CMK (cell line): ENCODE data around the gene PCA3.
"Not testable (repeated sequence)": the region's sequence is repeated elsewhere in the genome, so short reads cannot be mapped to it uniquely, and the experiment has no call there.

Source experiments
- DNase-seq: peaks from one replicate; pipeline ENCODE4 v3.0.0-alpha.2; 2010; ENCODE audit warnings: low read depth

PCA3 gene

GRCh38 chr9:76764138-76764537 is at the start of gene PCA3:
Gene PCA3 (plus strand): TSS chr9:76764438.
- DNase-seq: no peak

GRCh38 chr9:76716085-76716672 is 48.1 kb upstream of the PCA3 start:
- DNase-seq: no peak

GRCh38 chr9:76717176-76717575 is 47.1 kb upstream of the PCA3 start:
- DNase-seq: no peak

DNA sequence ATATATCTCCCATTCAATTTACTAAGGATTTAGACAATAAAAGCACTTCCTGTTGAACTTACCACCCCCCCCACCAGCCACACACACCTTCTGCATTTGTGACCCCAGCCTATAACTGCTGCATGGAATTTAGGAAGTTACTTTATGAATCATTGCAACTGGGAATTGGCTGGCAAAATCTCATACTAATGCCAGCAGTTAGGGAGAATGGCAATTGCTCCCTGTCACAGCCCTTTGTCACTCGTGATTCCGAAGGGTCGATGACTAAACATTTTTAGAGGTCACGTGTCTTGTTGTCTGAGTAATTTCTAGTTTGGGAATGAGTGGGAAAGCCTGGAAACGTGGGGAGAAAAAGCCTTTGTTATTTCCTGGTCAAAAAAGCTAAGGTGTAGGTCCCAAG is 46.6 kb upstream of the PCA3 start:
- no peak for DNase-seq

DNA sequence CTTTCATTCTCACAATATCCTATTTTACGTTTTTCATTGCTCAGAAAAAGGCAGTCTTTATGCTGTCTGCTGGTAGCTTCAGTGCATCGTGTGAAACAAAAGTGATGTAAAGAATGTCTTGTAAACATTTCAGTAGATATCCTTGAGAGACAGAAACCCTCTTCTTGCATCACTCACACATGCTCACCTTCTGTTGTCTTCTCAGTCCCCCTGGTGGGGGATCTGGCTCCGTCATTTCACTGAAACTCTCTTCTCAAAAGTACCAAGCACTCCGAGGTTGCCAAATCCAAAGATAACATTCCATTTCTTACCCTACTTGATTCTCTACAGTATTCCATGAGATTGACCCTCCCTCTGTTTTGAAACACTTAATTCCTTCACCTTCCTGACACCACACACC is 46.1 kb upstream of the PCA3 start:
- no peak for DNase-seq

DNA sequence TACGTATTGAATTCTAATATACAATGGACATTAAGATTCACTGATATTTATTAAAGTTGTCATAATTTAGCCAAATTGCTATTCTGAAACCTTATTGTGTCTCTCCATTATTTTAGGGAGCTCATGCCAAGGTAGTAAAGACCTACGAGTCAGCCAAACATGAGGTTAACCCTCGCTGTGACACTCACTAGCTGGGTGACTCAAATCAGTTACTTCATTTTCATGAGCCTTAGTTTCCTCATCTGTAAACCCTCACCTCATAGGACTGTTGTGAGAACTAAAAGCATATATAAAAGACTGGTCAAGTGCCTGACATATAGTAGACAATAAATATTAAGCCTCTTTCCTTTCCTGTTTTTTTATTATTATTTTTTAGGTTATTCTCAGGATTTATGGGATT is 44.0 kb upstream of the PCA3 start:
- DNase-seq: no peak

DNA sequence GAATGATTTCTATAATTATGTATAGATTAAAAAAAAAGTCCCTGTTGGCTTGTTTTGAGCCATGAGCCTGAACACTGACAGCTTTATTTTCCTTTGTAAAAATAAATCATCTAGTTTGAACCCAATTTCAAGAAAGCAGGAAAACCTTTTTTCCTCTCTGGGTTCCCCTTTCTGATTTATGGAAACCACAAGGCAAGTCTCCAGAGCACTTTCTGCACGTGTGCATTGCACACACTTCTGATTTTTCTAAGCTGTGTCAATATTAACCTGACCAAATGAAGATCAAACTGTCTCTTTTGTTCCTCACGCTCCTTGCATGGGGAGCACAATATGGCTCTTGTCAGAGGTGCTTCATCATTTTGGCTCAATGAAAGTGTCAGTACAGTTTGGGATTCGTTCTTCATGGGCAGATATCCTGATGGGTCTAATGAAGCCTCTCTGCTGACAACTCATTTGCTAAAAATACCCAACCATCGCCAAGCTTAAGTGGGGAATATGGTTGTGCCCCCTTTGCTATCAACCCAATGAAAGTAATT is 39.2 kb upstream of the PCA3 start:
- DNase-seq: no peak

DNA sequence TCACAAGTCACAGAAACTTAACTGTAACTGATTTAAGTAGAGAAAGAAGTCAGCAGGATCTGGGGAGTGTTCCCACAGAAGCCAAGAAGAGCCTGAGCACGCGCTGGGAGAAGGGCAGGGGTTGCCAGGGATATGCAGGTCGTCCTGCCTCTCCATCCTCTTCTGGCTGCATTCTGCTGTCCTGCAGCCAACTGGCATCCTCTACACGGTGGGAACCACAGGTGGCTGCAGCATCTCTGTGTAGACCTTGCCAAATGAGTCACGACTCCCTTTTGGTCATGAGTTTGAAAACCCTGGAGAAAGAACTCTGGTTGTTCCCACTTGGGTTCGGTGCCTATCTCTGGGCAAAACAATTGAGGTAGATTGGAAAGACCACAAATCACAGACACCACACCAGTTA is 38.4 kb upstream of the PCA3 start:
- no peak for DNase-seq

DNA sequence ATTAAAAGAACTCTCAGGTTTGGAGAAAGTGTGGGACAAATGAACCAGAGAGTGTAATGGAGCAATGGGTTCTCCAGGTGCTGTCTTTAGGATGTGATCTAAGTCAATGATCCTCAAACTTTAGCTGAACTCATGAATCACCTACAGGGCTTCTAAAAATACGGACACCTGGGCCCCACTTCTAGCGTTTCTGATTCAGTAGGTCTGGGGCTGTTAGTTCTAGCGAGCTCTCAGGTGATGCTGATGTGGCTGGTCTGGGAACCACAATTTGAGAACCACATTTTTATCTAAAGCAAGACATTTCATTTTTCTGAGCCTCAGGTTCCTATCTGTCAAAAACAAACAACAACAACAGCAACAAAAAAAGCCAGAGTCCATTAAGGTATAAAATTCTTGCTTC is 35.1 kb upstream of the PCA3 start:
- no peak for DNase-seq

- DNase-seq: no peak
Measured at GRCh38 chr9:76729980-76730737, 34.1 kb upstream of the PCA3 start.

DNA sequence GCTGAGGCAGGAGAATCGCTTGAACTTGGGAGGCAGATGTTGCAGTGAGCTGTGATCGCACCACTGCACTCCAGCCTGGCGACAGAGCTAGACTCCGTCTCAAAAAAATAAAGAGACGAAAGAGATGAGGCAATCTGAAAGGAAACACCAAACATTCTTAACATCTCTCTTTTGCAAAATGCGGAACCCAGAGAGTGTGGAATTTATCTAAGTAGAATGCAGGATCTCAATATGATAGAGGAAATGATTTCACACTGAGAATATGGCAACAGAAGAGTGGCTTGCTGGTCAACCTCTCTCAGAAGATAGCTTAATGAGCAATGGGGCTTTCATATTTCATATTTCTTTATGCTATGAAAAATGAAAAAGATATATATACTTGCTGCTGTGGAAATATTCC is 33.4 kb upstream of the PCA3 start:
- no peak for DNase-seq

- DNase-seq: no peak
Measured at GRCh38 chr9:76732341-76732958, 31.8 kb upstream of the PCA3 start.

DNA sequence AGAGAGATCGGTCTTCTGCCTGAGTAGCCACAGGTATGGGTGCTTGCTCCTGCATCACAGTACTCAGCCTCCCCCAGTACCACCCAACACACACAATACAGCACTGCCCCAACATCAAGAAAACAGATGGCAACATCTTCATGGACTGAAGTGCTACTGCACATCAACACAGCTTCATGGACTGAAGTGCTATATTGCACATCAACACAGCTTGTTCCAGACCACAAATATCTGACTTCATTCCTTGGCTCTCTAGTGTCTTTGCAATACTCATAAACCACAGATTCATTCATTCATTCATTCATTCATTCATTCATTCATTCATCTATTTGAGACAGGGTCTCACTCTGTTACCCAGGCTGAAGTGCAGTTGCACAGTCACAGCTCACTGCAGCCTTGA is 31.1 kb upstream of the PCA3 start:
- no peak for DNase-seq

GRCh38 chr9:76734716-76735115 is 29.5 kb upstream of the PCA3 start:
- DNase-seq: no peak

DNA sequence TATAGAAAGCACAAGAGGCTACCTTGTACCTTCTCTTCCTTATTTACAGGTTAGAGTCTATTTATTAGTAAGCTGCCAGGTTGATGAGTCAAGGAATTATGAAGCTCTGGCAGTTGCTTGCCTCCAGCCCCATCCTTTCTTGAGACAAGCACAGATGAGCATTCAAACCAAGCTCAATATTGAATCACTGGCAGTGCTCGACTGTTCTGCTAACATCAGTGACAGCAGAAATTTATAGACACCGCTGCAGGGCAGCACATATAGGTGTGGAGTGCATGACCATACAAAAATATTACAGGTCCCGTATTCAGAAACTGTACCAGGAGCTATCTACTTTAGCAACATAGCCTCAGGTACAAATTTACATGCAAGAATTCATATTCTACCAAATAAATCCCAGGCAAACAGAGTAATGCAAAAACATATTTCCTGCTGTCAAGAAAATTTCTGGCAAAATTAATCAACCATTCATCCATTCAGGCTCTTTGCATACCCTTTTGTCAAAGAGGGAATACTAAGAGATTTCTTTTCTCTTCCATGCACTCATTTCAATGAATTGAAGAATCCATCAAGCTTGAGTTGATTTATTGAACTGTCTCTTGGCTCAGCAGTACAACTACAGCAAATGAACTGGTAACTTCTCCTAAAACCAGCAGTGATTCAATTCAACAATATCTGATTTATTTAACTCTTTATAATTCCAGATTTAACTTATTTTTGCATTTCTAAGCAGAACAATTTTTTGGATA is 26.9 kb upstream of the PCA3 start:
- no peak for DNase-seq

GRCh38 chr9:76738402-76738801 is 25.8 kb upstream of the PCA3 start:
- no peak for DNase-seq

GRCh38 chr9:76741524-76741923 is 22.7 kb upstream of the PCA3 start:
- DNase-seq: no peak

DNA sequence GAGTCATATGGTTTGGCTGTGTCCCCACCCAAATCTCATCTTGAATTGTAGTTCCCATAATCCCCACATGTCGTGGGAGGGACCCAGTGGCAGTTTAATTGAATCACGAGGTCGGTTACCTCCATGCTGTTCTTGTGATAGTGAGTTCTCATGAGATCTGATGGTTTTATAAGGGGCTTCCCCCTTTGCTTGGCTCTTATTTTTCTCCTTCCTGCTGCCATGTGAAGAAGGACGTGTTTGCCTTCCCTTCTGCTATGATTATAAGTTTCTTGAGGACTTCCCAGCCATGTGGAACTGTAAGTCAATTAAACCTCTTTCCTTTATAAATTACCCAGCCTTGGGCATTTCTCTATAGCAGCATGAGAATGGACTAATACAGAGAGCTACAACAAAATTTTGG is 21.3 kb upstream of the PCA3 start:
- not testable (repeated sequence) for DNase-seq

- DNase-seq: no peak
Measured at GRCh38 chr9:76743931-76744330, 20.3 kb upstream of the PCA3 start.

- no peak for DNase-seq
Measured at GRCh38 chr9:76744336-76744735, 19.9 kb upstream of the PCA3 start.

- no peak for DNase-seq
Measured at GRCh38 chr9:76751001-76751400, 13.2 kb upstream of the PCA3 start.

GRCh38 chr9:76756268-76756640 is 8.0 kb upstream of the PCA3 start:
- no peak for DNase-seq
